ENCODE measurements around the gene RP9.
A peak's percentile ranks its signal among the peaks of the same experiment; 100 is the strongest.

The RP9 gene

DNA sequence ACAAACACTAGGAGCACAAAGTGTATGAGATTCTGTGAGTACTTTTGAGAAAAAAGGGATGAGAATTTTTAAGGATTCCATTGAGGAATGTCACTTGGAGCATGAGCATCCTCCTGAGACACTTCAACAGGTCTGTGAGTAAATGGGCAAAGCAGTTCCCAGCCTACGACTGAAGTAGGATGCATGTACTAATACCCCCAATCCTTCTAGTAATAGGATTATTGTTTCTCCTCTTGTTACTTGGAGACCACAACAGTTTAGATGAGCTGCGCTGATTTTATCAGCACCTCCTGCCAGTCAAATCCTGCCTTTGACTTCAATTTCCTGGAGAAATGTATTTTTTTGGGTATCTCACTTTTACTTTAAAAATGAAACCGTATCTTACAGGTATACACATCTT is 21.0 kb upstream of the RP9 start:
- Histone ChIP-seq H3K27me3 (no peaks in the 10 kb centered on the region), H3K9me3 (no peaks in the 10 kb centered on the region), H3K27ac (peak overlapping the region in 1 of 2 donors; percentile 79), H3K4me3 (peak overlapping the region; percentile 64 to 92), H3K36me3 (no peaks in the 10 kb centered on the region), H3K4me1 (peaks cover 0 to 17% (median 9%) of the 10 kb centered on the region in 4 donors)
- no peak for DNase-seq
- TF ChIP-seq, protein P1, sequence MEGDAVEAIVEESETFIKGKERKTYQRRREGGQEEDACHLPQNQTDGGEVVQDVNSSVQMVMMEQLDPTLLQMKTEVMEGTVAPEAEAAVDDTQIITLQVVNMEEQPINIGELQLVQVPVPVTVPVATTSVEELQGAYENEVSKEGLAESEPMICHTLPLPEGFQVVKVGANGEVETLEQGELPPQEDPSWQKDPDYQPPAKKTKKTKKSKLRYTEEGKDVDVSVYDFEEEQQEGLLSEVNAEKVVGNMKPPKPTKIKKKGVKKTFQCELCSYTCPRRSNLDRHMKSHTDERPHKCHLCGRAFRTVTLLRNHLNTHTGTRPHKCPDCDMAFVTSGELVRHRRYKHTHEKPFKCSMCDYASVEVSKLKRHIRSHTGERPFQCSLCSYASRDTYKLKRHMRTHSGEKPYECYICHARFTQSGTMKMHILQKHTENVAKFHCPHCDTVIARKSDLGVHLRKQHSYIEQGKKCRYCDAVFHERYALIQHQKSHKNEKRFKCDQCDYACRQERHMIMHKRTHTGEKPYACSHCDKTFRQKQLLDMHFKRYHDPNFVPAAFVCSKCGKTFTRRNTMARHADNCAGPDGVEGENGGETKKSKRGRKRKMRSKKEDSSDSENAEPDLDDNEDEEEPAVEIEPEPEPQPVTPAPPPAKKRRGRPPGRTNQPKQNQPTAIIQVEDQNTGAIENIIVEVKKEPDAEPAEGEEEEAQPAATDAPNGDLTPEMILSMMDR (IDR thresholded peaks at IDR 0.05), result no peak
- intact Hi-C loops (cut with DNase I; ENCODE audit: low total_unique reads), result no loop called here

DNA sequence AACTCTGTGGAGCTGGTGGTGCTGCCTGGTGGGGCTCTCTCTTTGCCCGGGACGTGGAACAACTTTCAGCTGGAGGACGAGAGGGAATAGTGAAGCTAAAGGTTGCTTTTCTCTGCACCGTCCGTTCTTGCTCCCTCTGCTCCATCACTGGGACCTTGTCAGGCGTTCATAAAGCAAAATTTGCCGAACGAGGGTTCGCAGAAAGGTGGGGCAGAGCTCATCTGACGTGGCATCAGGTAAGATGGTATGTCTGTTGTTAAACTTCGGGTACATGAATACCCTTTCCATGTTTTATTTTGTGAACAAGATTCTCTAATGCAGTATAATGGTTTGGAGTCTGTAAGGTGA is 20.6 kb upstream of the RP9 start:
- Histone ChIP-seq H3K4me3 (peak overlapping the region; percentile 64 to 92), H3K27ac (peak overlapping the region; percentile 79 to 83), H3K4me1 (peaks cover 0 to 17% (median 9%) of the 10 kb centered on the region in 4 donors), H3K27me3 (no peaks in the 10 kb centered on the region), H3K36me3 (no peaks in the 10 kb centered on the region), H3K9me3 (no peaks in the 10 kb centered on the region)
- intact Hi-C loops (cut with DNase I; ENCODE audit: low total_unique reads), result no loop called here
- TF ChIP-seq, protein P1 (IDR thresholded peaks at IDR 0.05), result no peak
- no peak for DNase-seq

DNA sequence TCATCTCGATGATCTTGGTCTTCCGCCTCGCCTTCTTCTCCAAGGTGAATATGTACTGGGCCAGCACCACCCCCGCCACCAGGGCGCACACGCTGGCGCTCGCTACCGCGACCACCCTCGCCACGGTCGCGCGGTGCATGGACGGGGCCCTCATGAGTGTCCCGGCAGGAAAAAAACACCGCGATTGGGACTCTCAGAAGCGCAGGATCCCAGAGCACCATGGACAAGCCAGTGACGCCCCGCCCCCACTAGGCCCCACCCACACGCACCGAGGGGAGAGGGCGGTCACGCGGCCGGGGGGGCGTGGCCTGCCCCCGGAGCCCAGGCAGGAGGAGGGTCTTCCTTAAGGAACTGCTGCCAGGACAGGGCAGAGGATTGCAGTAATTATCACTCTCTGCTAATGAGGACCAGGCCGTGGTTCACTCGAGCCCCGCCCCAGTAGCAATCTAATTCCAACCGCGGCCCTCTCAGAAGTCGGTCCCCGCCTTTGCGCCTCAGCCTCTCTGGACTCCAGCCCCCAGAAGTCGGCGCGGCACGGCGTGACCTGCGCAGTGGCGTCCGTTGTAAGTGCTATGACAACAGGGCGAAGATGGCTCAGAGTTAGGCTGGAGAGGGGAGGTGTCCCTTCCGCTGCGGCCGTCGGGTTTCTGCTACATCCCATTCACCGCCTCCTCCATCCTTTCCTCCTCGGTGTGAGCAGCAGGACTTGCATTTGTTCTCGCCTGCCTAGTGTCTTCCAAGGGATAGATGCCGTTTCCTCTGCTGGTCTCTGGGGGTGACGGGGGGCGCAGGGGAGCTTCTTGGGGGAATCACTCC is 20.0 kb upstream of the RP9 start, which contains the start of gene BBS9:
Gene BBS9, plus strand, starts transcription at position 575 of the 816 bp plus-strand sequence. CDS start 16,689 bp downstream, outside the sequence.
- peak within 1 kb of the TSS; percentile 64 to 92 for H3K4me3 ChIP-seq
- peaks cover 0 to 17% (median 9%) of the 10 kb centered on the region in 4 donors for H3K4me1 ChIP-seq
- TF ChIP-seq, protein P1 (IDR thresholded peaks at IDR 0.05), result no peak
- H3K27ac ChIP-seq, result peak within 1 kb of the TSS; percentile 79 to 83
- DNase-seq, result peak; percentile 94 to 96
- no peaks in the 10 kb centered on the region for H3K9me3 ChIP-seq
- intact Hi-C loops (cut with DNase I; ENCODE audit: low total_unique reads), result no loop called here
- H3K27me3 ChIP-seq, result no peaks in the 10 kb centered on the region
- H3K36me3 ChIP-seq, result no peaks in the 10 kb centered on the region

- H3K4me3 ChIP-seq, result peak overlapping the region; percentile 64 to 92
- no peak for DNase-seq
- intact Hi-C loops (cut with DNase I; ENCODE audit: low total_unique reads), result no loop called here
Measured at GRCh38 chr7:33128631-33128989, 19.4 kb upstream of the RP9 start.

DNA sequence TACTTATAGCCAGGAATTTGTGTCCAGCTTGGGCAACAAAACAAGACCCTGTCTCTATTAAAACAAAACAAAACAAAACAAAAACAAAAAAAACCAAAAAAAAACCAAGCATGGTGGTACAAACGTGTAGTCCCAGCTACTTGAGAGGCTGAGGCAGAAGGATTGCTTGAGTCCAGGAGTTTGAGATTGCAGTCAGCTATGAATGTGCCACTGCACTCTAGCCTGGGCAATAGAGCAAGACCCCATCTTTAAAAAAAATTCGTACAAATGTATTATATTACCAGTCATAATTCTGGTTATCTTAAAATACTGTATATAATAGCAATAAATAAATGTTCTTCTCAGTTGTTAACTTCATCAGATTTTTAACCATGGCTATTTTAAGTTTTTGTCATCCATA is 17.9 kb upstream of the RP9 start:
- intact Hi-C loops (cut with DNase I; ENCODE audit: low total_unique reads), result no loop called here
- Histone ChIP-seq H3K9me3 (no peaks in the 10 kb centered on the region), H3K27ac (no peak overlapping the region), H3K36me3 (no peaks in the 10 kb centered on the region), H3K27me3 (no peaks in the 10 kb centered on the region), H3K4me1 (peaks cover 0 to 17% (median 9%) of the 10 kb centered on the region in 4 donors), H3K4me3 (no peak overlapping the region)
- DNase-seq, result no peak
- TF ChIP-seq, protein P1 (IDR thresholded peaks at IDR 0.05), result no peak

More at GRCh38 chr7:33128631-33128989, 19.4 kb upstream of the RP9 start:
- TF ChIP-seq, protein P1 (IDR thresholded peaks at IDR 0.05), result no peak
- Histone ChIP-seq H3K9me3 (no peaks in the 10 kb centered on the region), H3K36me3 (no peaks in the 10 kb centered on the region), H3K4me1 (peaks cover 0 to 17% (median 9%) of the 10 kb centered on the region in 4 donors), H3K27me3 (no peaks in the 10 kb centered on the region), H3K27ac (peak overlapping the region; percentile 79 to 83)

Measured in tibial artery (tissue), 4 donors.